Keratinocyte (primary cell): ENCODE results near the gene CHST15.

ENCODE experiments used
- CTCF ChIP-seq, 3 experiments: IDR thresholded peaks in 1 of 3; conservative IDR thresholded peaks in 1 of 3; optimal IDR thresholded peaks in 1 of 3; 2 replicates in 2 of 3; 3 replicates in 1 of 3; pipeline versions ENCODE3 to v1.5.1; 2011; ENCODE audit warnings: low read length in 3 of 3, mild to moderate bottlenecking in 3 of 3, moderate library complexity in 2 of 3, control low read depth in 1 of 3, inconsistent platforms in 1 of 3; ENCODE audit not compliant: insufficient read depth in 2 of 3; ENCODE audit errors: extremely low read depth in 1 of 3
- EZH2 ChIP-seq: IDR thresholded peaks from one replicate; pipeline ENCODE4 v1.6.1; 2012; ENCODE audit warnings: inconsistent platforms, mild to moderate bottlenecking, low read length, moderate library complexity

GRCh38 chr10:124082555-124082954, 10.8 kb downstream of the CHST15 start:
- TF ChIP-seq CTCF (optimal IDR thresholded peaks at IDR 0.05 in 1 of 3, IDR thresholded peaks at IDR 0.05 in 1 of 3, conservative IDR thresholded peaks at IDR 0.05 in 1 of 3; ENCODE audit: extremely low read depth in 1 of 3, insufficient read depth in 2 of 3, low read length in 3 of 3) (no peak), EZH2 (no peak)
